ENCODE results near the gene AOPEP.

DNA sequence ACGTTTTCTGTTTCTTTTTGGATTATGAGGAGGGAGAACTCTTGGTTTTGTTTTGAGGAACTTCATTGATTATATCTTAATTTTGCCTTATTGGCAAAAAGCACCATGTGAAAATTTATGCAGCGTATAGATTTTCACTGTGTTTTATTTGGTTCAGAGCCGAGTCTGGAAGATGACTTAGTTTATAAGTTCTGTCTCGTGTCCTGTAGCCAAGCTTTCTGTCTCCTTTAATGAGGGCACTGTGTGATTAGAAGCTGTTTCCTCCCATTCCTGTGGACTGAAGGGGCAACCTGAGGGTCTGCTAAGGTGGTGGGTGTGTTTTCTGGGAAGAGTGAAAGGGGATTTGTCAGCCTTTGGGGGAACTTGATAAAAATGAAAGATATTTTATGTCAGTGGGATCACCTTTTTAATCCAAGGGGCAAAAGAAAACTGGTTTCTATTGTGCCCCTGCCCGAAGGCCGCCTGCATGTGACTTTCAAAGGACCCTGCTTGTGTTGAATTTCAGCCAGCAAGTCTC lies 328.9 kb downstream of the AOPEP start:
- no peak for TF ChIP-seq CTCF (IDR thresholded peaks at IDR 0.05; ENCODE audit: low read depth, low read length, poor library complexity, severe bottlenecking)
- TF ChIP-seq EZH2phosphoT487 (IDR thresholded peaks at IDR 0.05; ENCODE audit: borderline replicate concordance, low read length): no peak

All from DOHH2 (cell line).